Activated naive CD4-positive, alpha-beta T cell (primary cell): ENCODE measurements around the gene SHF.
"Not testable (repeated sequence)": the region's sequence is repeated elsewhere in the genome, so short reads cannot be mapped to it uniquely, and the experiment has no call there.

Experiments used
- DNase-seq, 4 experiments: peaks; one replicate each; lab custom pipeline; 2025; lab: John Stamatoyannopoulos, UW

Gene SHF

GRCh38 chr15:45146405-45146804 is 41.4 kb downstream of the SHF start:
- DNase-seq, result no peak

- DNase-seq, result no peak
Measured at GRCh38 chr15:45144775-45145174, 43.0 kb downstream of the SHF start.

- DNase-seq, result no peak
Measured at GRCh38 chr15:45143946-45144345, 43.8 kb downstream of the SHF start.

GRCh38 chr15:45143056-45143455 is 44.7 kb downstream of the SHF start:
- DNase-seq, result no peak

- no peak for DNase-seq
Measured at GRCh38 chr15:45141386-45141785, 46.4 kb downstream of the SHF start.

GRCh38 chr15:45140557-45141250 is 47.1 kb downstream of the SHF start:
- no peak for DNase-seq

GRCh38 chr15:45139770-45140169 is 48.0 kb downstream of the SHF start:
- DNase-seq, result no peak

- no peak for DNase-seq
Measured at GRCh38 chr15:45138814-45139765, 48.7 kb downstream of the SHF start.

- DNase-seq, result no peak
Measured at GRCh38 chr15:45137703-45138102, 50.1 kb downstream of the SHF start.

- DNase-seq, result no peak
Measured at GRCh38 chr15:45136378-45136764, 51.4 kb downstream of the SHF start.

- DNase-seq, result not testable (repeated sequence)
Measured at GRCh38 chr15:45135705-45136377, 51.9 kb downstream of the SHF start.

- DNase-seq, result no peak
Measured at GRCh38 chr15:45134682-45135604, 52.8 kb downstream of the SHF start.

- no peak for DNase-seq
Measured at GRCh38 chr15:45134046-45134445, 53.7 kb downstream of the SHF start.

GRCh38 chr15:45133561-45133920 is 54.2 kb downstream of the SHF start:
- no peak for DNase-seq

GRCh38 chr15:45132844-45133560 is 54.8 kb downstream of the SHF start:
- no peak for DNase-seq

- DNase-seq, result no peak
Measured at GRCh38 chr15:45131510-45131909, 56.3 kb downstream of the SHF start.

- DNase-seq, result no peak
Measured at GRCh38 chr15:45130291-45131000, 57.3 kb downstream of the SHF start.

GRCh38 chr15:45129651-45130129 is 58.1 kb downstream of the SHF start, which contains the start of the genes DUOX1 and DUOXA1:
TSS of gene DUOX1 (plus strand) at chr15:45129994. CDS start at chr15:45131967, 1,973 bp downstream.
TSS of gene DUOXA1 (minus strand) at chr15:45129879. CDS start at chr15:45123014, 6,865 bp downstream.
- DNase-seq, result peak in 1 of 4 experiments; percentile 32

GRCh38 chr15:45128971-45129639 is 58.7 kb downstream of the SHF start:
- no peak for DNase-seq
